Fibroblast of upper back skin (primary cell): ENCODE results near the gene PTEN.

Experiments
- DNase-seq: peaks from one replicate; pipeline ENCODE4 v3.0.0-alpha.2; 2013

Gene PTEN

GRCh38 chr10:87987206-87987605 is 123.8 kb downstream of the PTEN start:
- no peak for DNase-seq

GRCh38 chr10:87991946-87992345 is 128.5 kb downstream of the PTEN start:
- DNase-seq, result no peak

DNA sequence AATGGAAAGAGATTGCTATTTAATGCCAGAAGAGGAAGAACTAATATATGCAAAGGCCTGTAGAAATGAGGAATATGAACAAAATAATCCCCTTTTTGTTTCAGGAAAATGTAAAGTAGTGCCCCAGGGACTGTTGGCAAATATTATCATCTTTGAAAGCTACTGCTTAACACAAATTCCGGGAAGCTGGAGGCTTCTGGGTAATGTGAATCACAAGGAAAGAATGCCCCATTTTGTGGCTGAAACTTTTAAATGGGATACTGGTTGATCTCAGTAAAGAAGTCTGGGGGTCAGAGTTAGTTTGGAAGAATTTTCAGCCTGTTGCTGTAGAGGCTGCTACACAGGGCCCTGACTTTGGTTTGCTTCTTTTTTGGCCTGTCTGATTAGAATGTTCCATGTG is 141.0 kb downstream of the PTEN start:
- DNase-seq, result peak; percentile 77

- DNase-seq, result no peak
Observed at GRCh38 chr10:88006261-88006660, 142.8 kb downstream of the PTEN start.

DNA sequence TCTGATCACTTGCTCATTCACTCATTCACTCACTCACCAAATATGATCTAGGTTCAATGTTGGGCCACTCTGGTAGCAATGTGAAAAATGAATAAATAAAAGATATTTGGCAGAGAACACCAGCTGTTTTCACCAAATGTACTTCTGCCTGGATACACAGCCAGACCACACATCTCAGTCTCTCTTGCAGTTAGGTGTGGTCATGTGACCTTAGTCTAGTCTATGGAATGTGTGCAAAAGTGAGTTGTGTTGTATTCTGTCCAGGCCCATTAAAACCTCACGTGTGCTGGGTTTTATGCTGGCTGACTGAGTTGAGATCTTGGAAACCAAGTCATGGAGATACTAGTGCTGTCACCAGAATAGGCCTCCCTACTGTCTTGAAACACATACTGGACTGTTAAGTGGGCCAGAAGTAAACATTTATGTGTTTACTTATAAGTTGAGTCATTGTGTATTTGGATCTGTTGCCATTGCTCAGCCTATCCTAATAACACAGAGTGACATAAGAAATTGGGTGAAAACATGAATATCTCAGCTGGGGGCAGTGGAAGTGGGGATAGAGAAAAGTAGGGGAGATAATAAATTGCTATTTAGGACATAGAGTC is 145.5 kb downstream of the PTEN start:
- peak; percentile 15 for DNase-seq

GRCh38 chr10:88012641-88013040 is 149.2 kb downstream of the PTEN start:
- DNase-seq, result no peak

DNA sequence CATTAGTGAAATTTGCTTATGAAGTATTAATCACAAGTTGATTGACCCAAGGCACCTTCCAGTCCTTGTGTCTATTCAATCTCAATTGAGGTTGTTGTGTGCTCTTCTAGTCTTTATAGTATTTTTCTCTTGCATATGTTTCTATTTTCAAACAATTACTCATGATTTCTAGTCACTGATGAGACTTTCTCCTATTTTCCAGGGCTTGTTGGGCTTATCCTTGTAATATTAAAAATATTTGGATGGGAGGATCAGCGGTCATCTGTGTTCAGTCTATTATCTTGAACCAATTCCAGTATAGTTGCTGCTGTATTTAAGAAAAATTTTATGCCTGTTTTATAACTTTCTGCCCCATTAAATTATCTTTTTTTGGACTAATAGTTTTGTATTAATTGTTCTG is 154.4 kb downstream of the PTEN start:
- DNase-seq, result no peak

DNA sequence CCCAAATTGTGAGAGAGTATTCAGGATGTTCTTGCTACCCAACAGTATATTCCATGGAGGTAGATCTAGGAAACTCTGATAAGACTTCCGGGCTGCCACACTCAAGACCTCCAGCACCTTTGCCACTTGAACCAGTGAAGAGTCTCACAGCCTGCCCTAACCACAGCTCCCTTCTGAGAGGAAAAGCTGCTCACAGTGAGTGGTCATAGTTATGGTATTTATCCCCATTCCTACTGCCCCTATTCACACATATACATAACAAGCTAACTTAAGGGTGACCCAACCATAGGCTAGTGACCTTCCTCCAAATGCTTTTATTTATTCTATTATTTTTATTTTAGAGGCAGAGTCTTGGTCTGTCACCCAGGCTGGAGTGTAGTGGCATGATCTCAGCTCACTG is 156.3 kb downstream of the PTEN start:
- DNase-seq, result peak; percentile 42
